Uterus (tissue), 4 donors: ENCODE measurements around the gene AGXT2. TPM values are rescaled to one million over a fixed set of nuclear protein-coding genes. Genes with fewer than 3 reads are reported as not detected.

Experiments
- DNase-seq, 2 donors: peaks; one replicate each; pipeline ENCODE4 v3.0.0-alpha.2; 2019 to 2020
- H3K27ac ChIP-seq, 2 donors: fragments of 200-600 bp; sonication (generic); 1 replicate in 1 of 2; 2 replicates in 1 of 2; pipeline ENCODE4 v1.5.1; 2016 to 2018
- H3K27me3 ChIP-seq, 2 donors: fragments of 200-600 bp; sonication (generic); one replicate each; pipeline ENCODE4 v1.5.1; 2018 to 2019; ENCODE audit warnings: control low read depth in 1 of 2
- H3K36me3 ChIP-seq, 2 donors: fragments of 200-600 bp; sonication (generic); one replicate each; pipeline ENCODE4 v1.5.1; 2019; ENCODE audit warnings: control low read depth in 1 of 2
- H3K4me1 ChIP-seq, 2 donors: fragments of 200-600 bp; sonication (generic); one replicate each; pipeline ENCODE4 v1.5.1; 2018 to 2019; ENCODE audit warnings: control low read depth in 1 of 2
- H3K4me3 ChIP-seq, 2 donors: fragments of 200-600 bp; sonication (generic); 1 replicate in 1 of 2; 2 replicates in 1 of 2; pipeline ENCODE4 v1.5.1; 2018 to 2019; ENCODE audit warnings: mild to moderate bottlenecking in 1 of 2
- H3K9me3 ChIP-seq, 2 donors: fragments of 200-600 bp; sonication (generic); one replicate each; pipeline ENCODE4 v1.5.1; 2019; ENCODE audit warnings: control low read depth in 1 of 2
- CTCF ChIP-seq, 4 experiments: fragments of 200-600 bp in 2 of 4; fragments of 450-650 bp in 2 of 4; sonication (generic) in 2 of 4; IDR thresholded peaks; one replicate each; pipeline ENCODE4 v1.5.1; 2016 to 2019; ENCODE audit warnings: antibody characterized with exemption in 4 of 4, mild to moderate bottlenecking in 2 of 4, moderate library complexity in 1 of 4
- POLR2A ChIP-seq, 2 donors: fragments of 450-650 bp; IDR thresholded peaks; one replicate each; pipeline ENCODE4 v1.6.1; 2016; ENCODE audit warnings: antibody characterized with exemption in 2 of 2, mild to moderate bottlenecking in 1 of 2, moderate library complexity in 1 of 2
- intact Hi-C: fragments of 100-400 bp; cut with DNase I; formaldehyde crosslinking; loops from one replicate; pipeline ENCODE4 v1.15.1; 2023; ENCODE audit warnings: low total_unique reads
- total RNA-seq, 4 donors: library from RNA; depleted of rRNA in 3 of 4; stranded (reverse); fragments of >200 nt in 3 of 4; gene quantifications; one replicate each; pipeline versions ENCODE4 v1.1.0 to v1.2.4, GENCODE V29; 2014 to 2023
- donor health status: DM: yes; HTN: yes; CAD: no.

Gene AGXT2
- total RNA-seq, 4 donors from 2014 or later, result not detected

GRCh38 chr5:35082530-35082929, 34.8 kb upstream of the AGXT2 start:
- no peaks in the 10 kb centered on the region for H3K36me3 ChIP-seq
- no peak overlapping the region for H3K4me3 ChIP-seq
- TF ChIP-seq POLR2A (IDR thresholded peaks at IDR 0.05), result no peak
- no peak for TF ChIP-seq CTCF (IDR thresholded peaks at IDR 0.05)
- intact Hi-C loops, result no loop called here
- H3K27me3 ChIP-seq, result no peaks in the 10 kb centered on the region
- DNase-seq, result no peak
- H3K9me3 ChIP-seq, result no peaks in the 10 kb centered on the region
- no peak overlapping the region for H3K27ac ChIP-seq
- no peaks in the 10 kb centered on the region for H3K4me1 ChIP-seq

GRCh38 chr5:35081134-35081533, 33.4 kb upstream of the AGXT2 start:
- no peak for TF ChIP-seq POLR2A (IDR thresholded peaks at IDR 0.05)
- no peak for TF ChIP-seq CTCF (IDR thresholded peaks at IDR 0.05)
- H3K36me3 ChIP-seq, result no peaks in the 10 kb centered on the region
- H3K9me3 ChIP-seq, result no peaks in the 10 kb centered on the region
- no peak overlapping the region for H3K4me3 ChIP-seq
- no peaks in the 10 kb centered on the region for H3K27me3 ChIP-seq
- intact Hi-C loops, result no loop called here
- DNase-seq, result no peak
- H3K27ac ChIP-seq, result no peak overlapping the region
- H3K4me1 ChIP-seq, result no peaks in the 10 kb centered on the region

DNA sequence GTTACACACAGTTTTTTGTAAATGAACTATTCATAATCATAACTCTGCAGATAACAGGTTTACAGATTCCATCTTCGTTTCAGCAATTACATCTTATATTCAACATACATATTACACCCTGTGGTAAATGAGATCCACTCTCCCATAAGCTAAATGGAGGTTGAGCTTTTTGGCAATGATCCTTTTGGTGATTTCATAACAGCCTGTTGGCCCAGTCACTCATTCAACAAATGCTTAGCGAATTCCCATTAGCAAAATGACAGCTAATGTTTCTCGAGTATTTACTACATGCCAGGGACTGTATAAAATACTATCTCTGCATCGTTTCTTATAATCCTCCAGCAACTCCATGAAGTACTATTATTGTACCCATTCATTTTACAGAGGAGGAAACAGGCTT, 25.4 kb upstream of the AGXT2 start:
- no peaks in the 10 kb centered on the region for H3K4me1 ChIP-seq
- H3K4me3 ChIP-seq, result no peak overlapping the region
- no peaks in the 10 kb centered on the region for H3K9me3 ChIP-seq
- DNase-seq, result no peak
- no peaks in the 10 kb centered on the region for H3K36me3 ChIP-seq
- H3K27me3 ChIP-seq, result no peaks in the 10 kb centered on the region
- intact Hi-C loops, result no loop called here
- TF ChIP-seq POLR2A (IDR thresholded peaks at IDR 0.05), result no peak
- TF ChIP-seq CTCF (IDR thresholded peaks at IDR 0.05), result no peak
- H3K27ac ChIP-seq, result no peak overlapping the region

- DNase-seq, result no peak
- Histone ChIP-seq H3K27ac (no peak overlapping the region), H3K4me3 (no peak overlapping the region), H3K27me3 (no peaks in the 10 kb centered on the region), H3K36me3 (no peaks in the 10 kb centered on the region), H3K9me3 (no peaks in the 10 kb centered on the region), H3K4me1 (no peaks in the 10 kb centered on the region)
- intact Hi-C loops, result no loop called here
- TF ChIP-seq POLR2A (IDR thresholded peaks at IDR 0.05) (no peak), CTCF (IDR thresholded peaks at IDR 0.05) (no peak)
Measured at GRCh38 chr5:35069188-35069587, 21.4 kb upstream of the AGXT2 start.

GRCh38 chr5:35067985-35068384, 20.2 kb upstream of the AGXT2 start:
- TF ChIP-seq CTCF (IDR thresholded peaks at IDR 0.05) (no peak), POLR2A (IDR thresholded peaks at IDR 0.05) (no peak)
- Histone ChIP-seq H3K27me3 (no peaks in the 10 kb centered on the region), H3K36me3 (no peaks in the 10 kb centered on the region), H3K4me3 (no peak overlapping the region), H3K9me3 (no peaks in the 10 kb centered on the region), H3K27ac (no peak overlapping the region), H3K4me1 (no peaks in the 10 kb centered on the region)
- intact Hi-C loops, result no loop called here
- no peak for DNase-seq
